HG03460 (cell line): ENCODE data around the gene ADIRF.
"Not testable (repeated sequence)": the region's sequence is repeated elsewhere in the genome, so short reads cannot be mapped to it uniquely, and the experiment has no call there.

Experiments used
- ATAC-seq: cut with Tn5 transposase; IDR thresholded peaks from one replicate; pipeline ENCODE4 v1.9.1; 2021; ENCODE audit not compliant: unreplicated experiment

ADIRF gene

DNA sequence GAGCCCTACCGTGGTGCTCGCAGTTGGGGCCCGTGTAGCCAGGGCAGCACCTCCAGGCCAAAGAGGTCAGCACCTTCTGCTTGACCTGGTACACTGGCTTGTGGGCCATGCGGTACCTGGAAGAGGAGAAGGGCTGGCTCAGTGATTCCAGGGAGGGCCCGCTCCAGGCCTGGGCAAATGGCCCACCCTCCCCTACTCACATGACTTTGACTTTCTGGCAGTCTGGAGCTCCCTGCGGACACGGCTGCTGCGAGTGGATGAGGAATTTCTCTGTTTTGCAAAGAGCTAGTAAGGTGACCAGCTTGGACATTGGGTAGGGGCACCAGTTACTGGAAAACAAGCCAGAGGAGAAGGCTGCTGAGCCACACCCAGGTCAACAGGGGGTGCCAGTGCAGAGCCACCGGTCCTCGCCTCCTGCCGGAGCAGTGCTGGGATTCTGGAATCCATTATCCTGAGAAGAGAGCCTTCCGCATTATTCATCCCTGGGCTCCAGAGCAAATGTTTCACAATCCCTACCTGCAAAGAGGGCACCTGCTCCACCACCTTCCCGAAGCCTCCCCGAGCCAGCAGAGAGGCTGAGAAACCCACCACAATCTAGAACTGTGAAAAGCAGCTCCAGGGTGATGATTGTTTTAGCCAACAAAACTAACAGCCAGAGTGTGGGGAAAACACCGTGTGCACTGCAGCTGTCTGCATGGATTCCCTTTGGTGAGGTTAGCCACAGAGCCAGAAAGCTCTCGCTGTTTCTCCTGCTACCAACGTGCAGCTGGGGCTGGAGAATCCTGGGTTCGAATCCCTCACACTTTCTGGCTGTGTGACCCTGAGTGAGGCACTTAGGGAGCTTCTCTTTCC, 22.7 kb upstream of the ADIRF start:
- ATAC-seq, result no peak

DNA sequence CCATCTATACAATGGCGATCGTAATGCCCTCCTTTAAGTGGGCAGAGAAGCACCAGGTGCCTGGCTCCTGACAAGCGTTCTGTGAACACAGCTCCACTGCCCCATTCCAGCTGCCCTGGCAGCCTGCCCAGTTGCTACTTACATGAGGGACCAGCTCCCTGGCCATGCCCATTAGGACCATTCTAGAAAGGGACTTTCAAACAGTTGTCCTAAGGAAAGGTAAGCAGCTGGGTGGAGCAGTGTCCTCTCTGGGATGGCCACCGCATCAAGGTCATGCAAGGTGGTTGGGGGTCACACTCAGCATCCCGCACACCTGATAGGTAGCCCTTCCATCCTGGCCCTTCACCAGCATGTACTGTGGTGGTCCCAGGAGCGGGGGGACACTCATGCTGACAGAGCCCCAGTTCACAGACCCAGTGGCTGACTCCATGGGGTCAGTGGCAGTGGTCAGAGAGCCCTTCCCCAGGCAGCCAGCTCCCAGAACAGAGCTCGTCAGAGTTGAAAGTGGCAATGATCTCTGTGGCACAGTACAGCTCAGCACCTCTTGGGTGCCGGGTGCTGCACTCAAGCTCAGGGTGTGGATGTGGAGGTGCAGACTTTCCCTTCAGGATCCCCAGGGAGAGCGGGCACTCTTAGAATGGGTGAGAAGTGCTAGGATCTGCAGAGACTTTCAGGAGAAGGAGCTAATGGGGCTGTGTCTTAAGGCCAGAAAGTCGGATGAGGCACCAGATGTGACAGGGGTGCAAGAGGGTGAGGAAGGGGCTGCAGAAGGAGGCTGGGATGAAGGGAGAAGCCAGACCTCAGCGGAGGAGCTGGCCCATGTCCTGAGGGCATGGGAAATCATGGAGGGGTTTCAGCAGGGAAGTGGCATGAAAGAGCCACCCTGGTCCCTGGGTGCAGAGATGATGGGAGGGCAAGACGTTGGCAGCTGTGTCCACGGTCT, 21.8 kb upstream of the ADIRF start:
- ATAC-seq, result no peak

DNA sequence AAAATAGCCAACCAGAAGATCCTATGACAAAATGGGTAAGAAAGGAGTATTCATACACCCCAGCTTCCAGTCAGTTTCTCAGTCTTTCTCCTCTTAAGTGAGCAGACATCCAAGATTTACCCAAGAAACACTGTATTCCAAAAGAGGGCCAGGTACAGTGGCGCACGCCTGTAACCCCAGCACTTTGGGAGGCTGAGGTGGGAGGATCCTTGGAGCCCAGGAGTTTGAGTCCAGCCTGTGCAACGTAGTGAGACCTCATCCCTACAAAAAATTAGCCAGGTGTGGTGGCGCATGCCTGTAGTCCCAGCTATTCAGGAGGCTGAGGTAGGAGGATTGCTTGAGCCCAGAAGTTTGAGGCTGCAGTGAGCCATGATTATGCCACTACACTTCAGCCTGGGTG, 20.5 kb upstream of the ADIRF start:
- ATAC-seq, result not testable (repeated sequence)

DNA sequence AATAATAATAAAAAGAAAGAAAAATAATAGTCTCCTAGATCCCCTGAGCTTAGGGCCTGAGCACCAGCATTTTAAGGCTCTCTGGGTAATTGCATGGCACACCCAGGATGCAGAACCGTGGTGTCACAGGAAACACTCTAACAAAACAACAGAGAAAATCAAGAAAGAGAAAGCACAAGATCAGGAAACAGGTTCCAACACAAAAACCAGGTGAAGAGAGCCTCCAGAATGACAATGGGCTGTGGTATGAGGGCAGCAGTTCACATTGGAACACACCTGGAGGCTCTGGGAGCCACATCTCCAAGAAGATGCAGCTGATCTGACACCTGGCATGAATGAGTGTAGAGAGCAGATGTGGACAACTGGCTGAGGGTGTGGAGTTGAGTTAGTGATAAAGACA, 17.9 kb upstream of the ADIRF start:
- no peak for ATAC-seq

DNA sequence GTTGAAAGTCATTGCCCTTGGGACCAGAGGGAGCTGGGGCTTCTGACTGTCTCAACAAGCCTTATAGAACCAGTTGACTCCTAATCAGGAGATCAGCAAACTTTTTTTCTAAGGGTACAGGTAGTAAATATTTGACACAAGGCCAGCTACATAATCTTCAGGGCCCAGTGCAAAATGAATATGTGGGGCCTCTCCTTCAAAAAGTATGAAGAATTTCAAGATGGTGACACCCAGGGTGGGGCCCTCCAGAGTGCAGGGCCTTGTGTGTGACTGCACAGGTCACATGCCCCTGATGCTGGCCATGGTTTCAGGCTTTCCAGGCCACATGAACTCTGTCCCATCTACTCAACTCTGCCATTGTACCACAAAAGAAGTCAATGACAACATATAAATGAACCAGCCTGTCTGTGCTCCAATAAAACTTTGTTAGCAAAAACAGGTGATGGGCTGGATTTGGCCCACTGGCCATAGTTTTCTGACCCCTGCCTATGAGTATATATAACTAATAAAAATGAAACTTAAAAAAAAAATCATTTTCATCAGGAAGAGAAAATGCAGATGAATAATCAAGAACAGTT, 17.0 kb upstream of the ADIRF start:
- no peak for ATAC-seq

DNA sequence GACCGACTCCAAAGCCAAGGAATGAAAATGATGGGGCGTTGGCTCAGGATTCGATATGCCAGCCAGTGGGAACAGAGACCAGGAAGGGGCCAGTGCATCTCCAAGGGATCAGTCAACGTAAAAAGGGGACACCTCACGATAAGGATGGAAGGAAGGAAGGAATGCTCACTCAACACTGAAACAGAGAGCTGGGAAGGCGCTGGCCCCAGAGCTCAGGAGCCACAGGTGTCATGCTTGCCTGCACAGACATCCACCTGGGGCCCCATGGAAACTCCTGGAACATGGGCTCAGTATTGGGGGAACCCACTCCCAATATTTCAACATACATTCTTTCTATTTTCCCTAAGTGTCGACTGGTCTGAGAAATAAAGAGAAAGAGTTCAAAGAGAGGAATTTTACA, 16.2 kb upstream of the ADIRF start:
- ATAC-seq, result no peak

DNA sequence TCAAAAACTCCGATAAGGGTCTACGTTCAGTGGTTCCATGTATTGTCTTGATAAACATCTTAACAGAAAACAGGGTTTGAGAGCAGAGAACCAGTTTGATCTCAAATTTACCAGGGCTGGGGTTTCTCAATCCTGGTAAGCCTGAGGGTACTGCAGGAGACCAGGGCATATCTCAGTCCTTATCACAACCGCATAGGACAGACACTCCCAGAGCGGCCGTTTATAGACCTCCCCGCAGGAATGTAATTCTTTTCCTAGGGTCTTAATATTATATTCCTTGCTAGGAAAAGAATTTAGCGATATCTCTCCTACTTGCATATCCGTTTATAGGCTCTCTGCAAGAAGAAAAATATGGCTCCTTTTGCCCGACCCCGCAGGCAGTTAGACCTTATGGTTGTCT, 15.6 kb upstream of the ADIRF start:
- not testable (repeated sequence) for ATAC-seq

DNA sequence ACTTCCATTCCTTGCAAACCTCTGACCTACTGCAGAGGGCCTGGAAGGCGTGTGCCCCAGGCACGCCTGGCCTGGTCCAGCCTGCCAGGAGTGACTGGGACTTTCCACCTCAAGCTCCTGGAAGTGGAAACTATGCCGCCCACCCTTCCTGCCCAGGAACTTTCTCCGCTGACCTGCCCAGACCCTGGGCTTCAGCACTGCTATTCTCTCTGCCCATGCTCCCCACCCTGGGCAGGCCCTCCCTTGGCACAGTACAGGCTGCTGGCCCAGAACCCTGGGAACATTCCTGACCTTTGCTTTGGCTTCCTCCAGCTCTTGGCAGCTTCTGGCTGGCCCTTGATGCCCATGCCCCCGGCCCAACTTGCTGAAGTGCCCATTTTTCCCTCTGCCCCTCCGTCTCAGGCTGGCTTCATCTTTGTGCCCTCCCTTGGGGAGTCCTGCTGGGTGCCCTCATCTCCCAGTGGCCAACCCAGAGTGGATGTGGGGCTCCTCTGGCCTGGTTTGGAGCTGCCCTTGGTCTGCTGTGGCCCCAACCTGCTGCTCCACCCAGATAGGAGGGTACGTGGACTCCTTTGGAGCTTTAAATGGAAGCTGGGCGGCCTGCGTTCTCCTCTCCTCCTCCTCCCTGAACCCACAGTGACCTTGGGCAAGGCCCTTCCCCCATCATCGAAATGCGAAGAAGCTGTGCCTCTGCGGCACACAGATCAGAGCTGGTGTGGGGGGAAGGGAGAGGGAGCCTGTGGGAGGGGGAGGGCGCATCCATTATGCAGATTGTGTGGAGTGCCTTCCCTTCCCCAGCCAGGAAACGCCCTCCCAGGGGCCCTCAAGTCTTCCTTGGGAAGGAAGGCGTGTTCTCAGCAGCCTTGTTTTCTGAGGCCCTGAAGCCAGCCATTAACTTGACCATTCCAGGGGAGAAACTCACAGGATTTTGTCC, 14.3 kb upstream of the ADIRF start:
- no peak for ATAC-seq

DNA sequence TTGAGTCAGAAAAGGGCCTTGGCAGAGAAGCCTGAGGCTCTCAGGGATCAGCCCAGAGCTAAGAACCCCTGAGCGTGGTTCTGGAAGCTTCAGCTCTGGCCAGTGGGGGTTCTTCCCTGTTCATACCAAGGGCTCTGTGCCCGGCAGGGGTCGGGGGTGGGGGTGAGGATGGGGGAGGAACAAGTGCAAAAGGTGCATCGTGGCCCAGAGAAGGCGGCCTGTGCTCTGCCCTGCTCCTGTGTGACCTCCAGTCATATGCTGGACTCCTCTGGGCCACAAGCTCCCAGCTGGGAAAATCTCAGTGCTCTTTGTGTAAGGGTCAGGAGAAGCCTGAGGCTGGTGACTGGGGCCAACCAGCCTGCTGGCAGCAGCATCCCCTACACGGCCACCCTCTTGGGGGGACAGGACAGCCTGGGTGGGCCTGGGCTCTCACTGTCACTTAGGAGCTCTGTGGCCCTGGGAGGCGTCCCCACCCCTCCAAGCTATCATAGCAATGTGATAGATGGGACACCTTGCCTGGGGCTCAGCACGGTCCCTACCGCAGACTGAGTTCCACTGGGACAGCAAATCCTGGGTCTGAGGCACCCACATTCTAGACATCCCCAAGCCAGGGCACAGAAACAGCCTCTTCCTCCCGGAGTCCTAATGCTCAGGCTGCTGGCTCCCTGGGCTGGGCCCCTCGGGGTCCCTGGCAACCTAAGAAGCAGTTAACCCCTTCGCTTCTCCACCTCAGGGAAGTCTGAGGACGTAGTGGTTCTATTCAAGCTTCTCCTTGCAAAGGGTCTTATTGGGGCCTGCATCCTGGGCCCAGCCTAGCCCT, 13.4 kb upstream of the ADIRF start:
- no peak for ATAC-seq

DNA sequence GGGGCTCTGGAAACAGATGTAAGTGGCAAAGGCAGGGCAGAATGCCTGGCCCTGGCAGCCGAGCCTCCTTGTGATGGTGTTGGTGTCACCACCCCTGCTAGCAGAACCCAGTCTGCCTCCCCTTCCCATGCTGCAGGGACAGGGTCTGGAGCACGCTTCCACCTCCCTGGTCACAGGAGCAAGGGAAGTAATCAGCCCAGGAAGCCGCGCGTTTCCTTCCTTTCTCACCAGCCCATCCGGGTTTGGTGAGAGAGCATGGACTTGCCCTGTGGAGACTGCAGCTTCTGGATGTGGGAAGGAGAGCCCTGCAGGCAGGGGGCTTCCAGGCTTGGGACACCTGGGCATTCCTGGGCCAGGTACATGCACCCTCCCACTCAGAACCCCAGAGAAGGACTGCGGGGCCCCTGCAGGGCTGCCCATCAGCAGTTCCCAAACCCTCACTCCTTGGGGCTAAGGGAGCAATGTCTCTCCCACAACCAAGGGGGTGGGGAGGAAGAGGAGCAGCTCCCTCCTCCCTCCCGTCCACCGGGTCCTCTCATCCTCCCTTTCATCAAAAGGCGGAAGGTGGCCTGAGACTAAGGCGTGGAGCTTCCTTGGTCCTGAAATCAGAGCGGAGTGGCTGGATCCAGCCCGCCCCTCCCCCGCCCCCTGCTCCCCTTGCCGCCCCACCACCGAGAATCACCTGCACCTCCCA, 12.6 kb upstream of the ADIRF start:
- ATAC-seq, result no peak

DNA sequence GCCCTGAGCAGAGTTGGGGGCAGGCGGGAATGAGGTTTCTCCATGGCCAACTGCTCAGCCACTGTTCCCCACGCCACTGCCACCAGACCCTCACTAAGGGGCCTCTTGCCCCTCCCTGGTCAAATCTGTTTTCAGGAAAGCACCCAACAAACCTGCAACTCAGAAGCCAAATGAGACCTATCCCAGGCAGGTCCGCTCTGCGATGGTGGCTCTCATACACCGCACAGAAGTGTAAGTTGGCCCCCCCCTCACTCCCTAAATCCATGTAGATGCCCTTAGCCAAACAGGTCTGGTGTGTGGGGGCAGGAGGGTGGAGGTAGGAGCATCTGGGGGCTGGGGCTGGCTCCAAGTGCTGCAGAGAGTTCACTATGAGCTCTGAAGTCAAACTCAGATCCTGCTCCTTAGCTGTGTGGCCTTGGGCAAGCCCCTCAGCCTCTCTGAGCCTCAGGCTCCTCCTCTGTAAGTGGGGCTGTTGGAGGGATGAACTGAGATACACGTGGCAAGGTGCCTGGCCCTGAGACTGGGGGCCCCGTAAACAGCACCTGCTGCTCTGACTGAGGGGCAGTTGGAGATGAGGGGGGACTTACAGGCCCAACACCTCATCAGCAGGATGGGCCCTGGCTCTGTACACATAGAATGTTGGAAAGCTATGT, 12.0 kb upstream of the ADIRF start:
- no peak for ATAC-seq

DNA sequence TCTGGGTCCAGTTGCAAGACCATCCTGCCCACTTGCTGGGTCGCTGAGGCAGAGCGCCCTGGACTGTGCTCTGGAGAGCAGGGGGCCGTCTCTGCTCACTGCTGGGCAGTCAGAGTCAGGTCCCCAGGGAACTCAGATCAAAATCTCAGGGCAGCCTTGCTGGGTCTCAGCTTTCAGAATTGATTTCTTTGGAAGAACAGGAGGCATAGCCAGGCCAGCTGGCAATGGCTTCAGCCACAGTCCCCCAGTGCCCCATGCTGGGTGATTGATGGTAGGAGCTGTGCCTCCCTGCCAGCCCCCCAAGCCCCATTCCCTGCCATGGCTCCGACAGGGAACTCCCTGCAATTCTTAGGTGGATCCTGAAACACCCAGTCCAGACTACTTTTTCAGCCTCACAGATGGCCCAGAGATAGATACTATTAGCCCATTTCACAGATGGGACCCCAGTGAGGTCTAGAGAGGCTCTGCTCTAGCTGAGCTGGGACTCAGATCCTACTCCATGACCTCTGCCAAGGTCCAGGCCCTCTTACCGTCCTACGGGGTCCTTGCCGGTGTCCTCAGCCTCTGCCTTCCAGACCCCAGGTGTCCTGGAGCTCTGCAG, 11.3 kb upstream of the ADIRF start:
- no peak for ATAC-seq

DNA sequence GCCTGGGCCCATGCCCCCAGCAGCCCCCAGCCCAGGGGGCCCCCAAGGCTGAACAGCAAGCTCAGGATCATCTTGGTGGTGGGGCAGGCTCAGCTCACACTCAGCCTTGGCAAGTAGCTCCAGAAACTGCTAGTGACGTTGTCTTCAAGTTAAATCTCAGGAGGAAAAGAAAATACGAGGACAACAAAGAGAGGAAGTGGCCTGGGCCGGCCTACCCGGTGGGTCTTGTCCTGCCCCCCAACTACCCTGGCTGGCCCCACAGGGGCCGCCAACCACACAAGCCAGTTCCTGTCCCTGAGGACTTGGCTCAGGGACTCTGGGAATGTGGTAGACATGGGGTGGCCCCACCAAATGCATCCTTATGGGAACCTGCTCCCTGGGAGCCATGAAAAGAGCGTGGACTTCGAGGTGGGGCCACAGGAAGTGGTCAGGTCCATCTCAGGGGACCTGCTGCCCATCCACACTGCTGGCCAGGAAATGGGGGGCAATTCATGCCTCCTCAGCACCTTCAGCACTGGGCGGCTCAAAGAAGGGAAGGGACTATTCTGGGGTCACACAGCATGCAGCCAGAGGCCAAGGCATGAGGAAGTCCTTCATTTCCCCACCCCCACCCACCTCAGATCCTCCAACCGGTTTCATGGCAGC, 10.7 kb upstream of the ADIRF start, which contains the start of gene MMRN2:
MMRN2 (minus strand) TSS at position 145 of the 645 bp plus-strand sequence; CDS start at position 71, 74 bp downstream.
- no peak for ATAC-seq

DNA sequence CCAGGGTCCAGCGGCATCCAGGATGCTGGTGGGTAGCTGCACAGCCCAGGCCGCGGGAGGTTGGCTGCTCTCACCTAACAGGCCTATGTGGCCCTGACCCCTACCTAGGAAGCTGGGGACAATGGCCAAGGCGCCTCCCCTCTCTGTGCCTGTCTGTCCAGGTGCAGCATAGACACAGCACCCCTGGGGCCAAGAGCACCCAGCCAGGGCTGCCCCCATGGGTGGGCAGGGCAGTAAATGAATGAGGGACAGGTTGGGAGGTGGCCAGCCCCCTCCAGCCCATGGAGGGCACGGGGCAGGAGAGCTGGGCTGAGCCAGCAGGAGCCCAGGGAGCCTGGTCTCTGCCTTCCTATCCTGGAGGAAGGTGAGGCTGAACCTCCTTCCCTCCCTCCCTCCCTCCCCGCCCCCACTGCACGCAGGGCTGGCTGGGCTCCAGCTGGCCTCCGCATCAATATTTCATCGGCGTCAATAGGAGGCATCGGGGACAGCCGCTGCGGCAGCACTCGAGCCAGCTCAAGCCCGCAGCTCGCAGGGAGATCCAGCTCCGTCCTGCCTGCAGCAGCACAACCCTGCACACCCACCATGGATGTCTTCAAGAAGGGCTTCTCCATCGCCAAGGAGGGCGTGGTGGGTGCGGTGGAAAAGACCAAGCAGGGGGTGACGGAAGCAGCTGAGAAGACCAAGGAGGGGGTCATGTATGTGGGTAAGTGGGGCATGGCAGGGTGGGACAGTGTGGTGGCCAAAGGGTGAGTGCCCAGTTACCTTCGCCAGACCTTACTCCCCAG, 10.0 kb upstream of the ADIRF start, which contains the start of gene SNCG:
SNCG (plus strand) TSS at position 484 of the 785 bp plus-strand sequence; CDS start at position 583, 99 bp downstream.
- ATAC-seq, result no peak

DNA sequence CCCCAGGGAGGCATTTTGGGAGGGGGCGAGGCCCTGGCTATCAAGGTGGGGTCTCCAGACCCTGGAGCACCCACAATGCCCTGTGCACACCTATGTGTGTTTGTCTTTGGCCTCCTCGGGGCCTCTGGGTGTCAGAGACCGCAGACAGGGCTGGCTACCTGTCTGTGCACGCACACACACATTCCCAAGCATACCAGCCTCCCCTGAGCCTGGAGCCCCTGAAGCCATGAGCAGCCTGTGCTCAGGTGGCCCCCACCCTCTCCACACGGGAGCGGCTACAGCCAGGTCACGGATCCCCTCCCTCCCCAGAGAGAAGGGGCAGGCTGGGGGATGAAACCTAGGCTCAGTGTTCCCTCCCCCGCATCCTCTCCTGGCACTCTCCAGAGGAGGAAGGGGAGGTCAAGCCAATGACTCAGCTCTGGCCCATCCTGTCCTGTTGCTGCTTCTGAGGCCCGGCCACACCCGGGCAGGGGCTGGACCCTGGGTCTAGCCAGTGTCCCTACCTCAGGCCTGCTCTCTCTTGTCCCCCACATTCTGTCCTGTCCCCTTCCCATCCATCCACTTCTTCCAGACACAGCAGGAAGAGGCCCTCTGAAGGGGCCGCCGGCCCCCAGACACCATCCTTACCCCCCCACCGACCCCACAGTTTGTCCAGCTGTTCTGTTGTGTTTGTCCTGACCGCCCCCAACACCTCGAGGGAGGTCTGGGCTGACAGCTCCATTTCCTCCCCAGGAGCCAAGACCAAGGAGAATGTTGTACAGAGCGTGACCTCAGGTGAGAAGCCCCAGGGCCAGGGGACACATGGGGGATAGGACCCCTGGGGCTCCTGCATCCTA, 9.2 kb upstream of the ADIRF start:
- ATAC-seq, result no peak

DNA sequence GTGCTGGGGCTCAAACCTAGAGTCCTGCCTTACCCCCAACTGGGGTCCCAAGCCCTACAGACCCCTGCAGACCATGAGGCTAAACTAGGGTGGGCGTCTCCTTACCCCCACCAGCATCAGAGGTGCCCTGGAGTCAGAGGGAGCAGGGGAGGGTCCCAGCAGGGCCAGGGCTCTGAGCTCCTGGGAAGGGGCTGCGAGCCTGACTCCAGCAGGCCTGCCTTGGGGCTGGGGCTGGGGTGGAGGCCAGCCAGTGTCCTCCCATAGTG, 8.6 kb upstream of the ADIRF start:
- ATAC-seq, result no peak
